WERI-Rb-1 (cell line): ENCODE measurements around the gene ABCC1.
"Not testable (repeated sequence)": the region's sequence is repeated elsewhere in the genome, so short reads cannot be mapped to it uniquely, and the experiment has no call there.

Experiments used
- DNase-seq: peaks from one replicate; pipeline ENCODE4 v3.0.0-alpha.2; 2020
- H3K27ac ChIP-seq: fragments of 250-450 bp; sonication (Bioruptor Pico); 2 replicates; pipeline ENCODE4 v1.5.1; 2020; ENCODE audit warnings: mild to moderate bottlenecking, moderate library complexity
- H3K27me3 ChIP-seq: fragments of 250-450 bp; sonication (Bioruptor Pico); 2 replicates; pipeline ENCODE4 v1.5.1; 2021; ENCODE audit warnings: mild to moderate bottlenecking, low read depth, moderate library complexity; ENCODE audit not compliant: insufficient read depth, severe bottlenecking
- H3K36me3 ChIP-seq: fragments of 250-450 bp; sonication (Bioruptor Pico); 2 replicates; pipeline ENCODE4 v1.5.1; 2020; ENCODE audit warnings: mild to moderate bottlenecking, moderate library complexity
- H3K4me3 ChIP-seq: 2 replicates; pipeline ENCODE4 v1.5.1; 2011; ENCODE audit warnings: low read depth, mild to moderate bottlenecking, control low read depth, low read length
- H3K9me3 ChIP-seq: fragments of 250-450 bp; sonication (Bioruptor Pico); 2 replicates; pipeline ENCODE4 v1.5.1; 2021; ENCODE audit warnings: mild to moderate bottlenecking, moderate library complexity; ENCODE audit not compliant: severe bottlenecking
- TF ChIP-seq, protein P1 (sequence below): IDR thresholded peaks from 2 replicates; pipeline ENCODE4 v1.5.1; 2011; ENCODE audit warnings: low read depth, mild to moderate bottlenecking, control low read depth, inconsistent platforms, low read length

Gene ABCC1

DNA sequence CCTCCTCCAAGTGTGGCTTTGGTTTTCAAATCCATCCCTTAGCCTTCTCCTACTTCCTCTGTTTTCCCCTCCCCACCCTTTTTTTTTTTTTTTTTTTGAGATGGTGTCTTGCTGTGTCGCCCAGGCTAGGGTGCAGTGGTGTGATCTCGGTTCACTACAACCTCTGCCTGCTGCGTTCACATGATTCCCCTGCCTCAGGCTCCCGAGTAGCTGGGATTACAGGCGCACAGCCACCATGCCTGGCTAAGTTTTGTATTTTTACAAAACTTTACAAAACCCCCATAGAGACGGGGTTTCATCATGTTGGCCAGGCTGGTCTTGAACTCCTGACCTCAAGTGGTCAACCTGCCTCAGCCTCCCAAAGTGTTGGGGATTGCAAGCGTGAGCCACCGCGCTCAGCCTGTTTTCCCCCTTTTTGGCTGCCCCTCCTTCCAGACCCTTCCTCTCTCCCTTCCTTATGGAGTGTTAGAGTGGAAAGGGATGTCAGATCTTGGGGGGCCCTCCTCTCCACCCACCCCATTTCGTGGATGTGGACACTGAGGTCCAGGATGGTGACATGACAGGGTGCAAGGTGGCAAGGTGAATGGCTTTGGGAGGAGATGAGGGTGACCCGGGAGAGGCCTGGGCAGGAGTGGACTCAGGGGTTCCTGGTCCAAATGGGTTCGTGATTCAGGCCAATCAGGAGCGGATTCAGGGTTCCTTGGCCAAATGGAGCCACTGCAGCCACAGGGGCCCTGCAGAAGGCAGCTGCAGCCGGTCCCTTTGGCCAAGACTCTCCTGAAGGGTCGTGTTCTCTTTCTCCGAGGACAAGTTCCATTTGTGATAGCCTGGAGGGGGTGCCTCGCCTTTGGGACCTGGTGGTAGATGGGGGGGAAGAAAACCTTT lies 4.8 kb downstream of the ABCC1 start:
- DNase-seq: no peak
- Histone ChIP-seq H3K36me3 (peaks cover 2% of the 10 kb centered on the region; the same call in 1 of the 2 replicates), H3K27ac (no peak overlapping the region), H3K9me3 (no peaks in the 10 kb centered on the region), H3K27me3 (no peaks in the 10 kb centered on the region), H3K4me3 (no peak overlapping the region)
- TF ChIP-seq, protein P1, sequence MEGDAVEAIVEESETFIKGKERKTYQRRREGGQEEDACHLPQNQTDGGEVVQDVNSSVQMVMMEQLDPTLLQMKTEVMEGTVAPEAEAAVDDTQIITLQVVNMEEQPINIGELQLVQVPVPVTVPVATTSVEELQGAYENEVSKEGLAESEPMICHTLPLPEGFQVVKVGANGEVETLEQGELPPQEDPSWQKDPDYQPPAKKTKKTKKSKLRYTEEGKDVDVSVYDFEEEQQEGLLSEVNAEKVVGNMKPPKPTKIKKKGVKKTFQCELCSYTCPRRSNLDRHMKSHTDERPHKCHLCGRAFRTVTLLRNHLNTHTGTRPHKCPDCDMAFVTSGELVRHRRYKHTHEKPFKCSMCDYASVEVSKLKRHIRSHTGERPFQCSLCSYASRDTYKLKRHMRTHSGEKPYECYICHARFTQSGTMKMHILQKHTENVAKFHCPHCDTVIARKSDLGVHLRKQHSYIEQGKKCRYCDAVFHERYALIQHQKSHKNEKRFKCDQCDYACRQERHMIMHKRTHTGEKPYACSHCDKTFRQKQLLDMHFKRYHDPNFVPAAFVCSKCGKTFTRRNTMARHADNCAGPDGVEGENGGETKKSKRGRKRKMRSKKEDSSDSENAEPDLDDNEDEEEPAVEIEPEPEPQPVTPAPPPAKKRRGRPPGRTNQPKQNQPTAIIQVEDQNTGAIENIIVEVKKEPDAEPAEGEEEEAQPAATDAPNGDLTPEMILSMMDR: no peak

DNA sequence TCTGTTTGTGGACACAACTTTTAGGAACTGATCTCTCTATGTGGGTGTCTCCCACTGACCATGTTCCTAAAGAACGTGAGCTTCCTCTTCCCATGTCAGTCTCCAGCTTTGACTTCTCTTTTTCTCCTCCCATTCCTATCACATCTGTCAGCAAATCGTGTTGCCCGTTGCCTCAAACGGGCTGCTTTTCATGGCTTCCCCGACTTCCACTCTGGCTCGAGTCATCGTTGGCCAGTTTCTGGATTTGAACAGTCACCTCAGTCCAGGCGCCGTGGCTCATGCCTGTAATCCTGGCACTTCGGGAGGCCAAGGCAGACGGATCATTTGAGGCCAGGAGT lies 5.4 kb downstream of the ABCC1 start:
- TF ChIP-seq, protein P1: no peak

DNA sequence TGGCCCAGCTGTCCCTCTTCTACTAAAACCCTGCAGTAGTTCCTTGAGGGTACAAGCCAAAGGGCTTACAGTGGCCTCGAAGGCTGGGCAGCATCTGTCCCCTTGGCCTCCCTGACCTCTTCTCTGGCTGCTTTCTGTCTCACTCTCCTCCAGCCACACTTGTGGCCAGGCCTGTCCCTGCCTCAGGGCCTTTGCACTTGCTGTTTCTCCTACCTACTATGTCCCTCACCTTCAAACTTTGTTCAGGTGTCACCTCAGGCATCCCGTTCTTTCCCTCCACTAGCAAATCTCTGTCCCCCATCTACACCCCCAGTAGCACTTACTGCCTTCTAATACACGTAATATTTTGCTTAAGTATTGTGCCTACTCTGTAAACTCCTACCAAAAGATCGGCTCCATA lies 6.0 kb downstream of the ABCC1 start:
- H3K27ac ChIP-seq: no peak overlapping the region
- H3K9me3 ChIP-seq: no peaks in the 10 kb centered on the region
- TF ChIP-seq, protein P1: no peak
- no peak overlapping the region for H3K4me3 ChIP-seq
- no peak for DNase-seq
- H3K36me3 ChIP-seq: peaks cover 2% of the 10 kb centered on the region; the same call in 1 of the 2 replicates
- no peaks in the 10 kb centered on the region for H3K27me3 ChIP-seq

More for the DNA sequence above, 5.4 kb downstream of the ABCC1 start:
- H3K9me3 ChIP-seq: no peaks in the 10 kb centered on the region
- H3K36me3 ChIP-seq: peaks cover 2% of the 10 kb centered on the region; the same call in 1 of the 2 replicates
- no peak overlapping the region for H3K4me3 ChIP-seq
- no peak for DNase-seq
- no peak overlapping the region for H3K27ac ChIP-seq
- no peaks in the 10 kb centered on the region for H3K27me3 ChIP-seq

DNA sequence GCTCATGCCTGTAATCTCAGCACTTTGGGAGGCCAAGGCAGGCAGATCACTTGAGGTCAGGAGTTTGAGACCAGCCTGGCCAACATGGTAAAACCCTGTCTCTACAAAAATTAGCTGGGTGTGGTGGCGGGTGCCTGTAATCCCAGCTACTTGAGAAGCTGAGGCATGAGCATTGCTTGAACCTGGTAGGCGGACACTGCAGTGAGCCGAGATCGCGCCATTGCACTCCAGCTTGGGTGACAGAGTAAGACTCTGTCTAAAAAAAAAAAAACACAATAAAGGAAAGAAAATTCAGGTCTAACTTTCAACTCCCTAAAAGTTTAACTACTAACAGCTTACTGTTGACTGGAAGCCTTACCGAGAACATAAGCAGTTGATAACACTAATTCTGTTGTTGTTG lies 6.7 kb downstream of the ABCC1 start:
- H3K27ac ChIP-seq, H3K36me3 ChIP-seq, DNase-seq, H3K27me3 ChIP-seq, H3K9me3 ChIP-seq, H3K4me3 ChIP-seq: not testable (repeated sequence)

DNA sequence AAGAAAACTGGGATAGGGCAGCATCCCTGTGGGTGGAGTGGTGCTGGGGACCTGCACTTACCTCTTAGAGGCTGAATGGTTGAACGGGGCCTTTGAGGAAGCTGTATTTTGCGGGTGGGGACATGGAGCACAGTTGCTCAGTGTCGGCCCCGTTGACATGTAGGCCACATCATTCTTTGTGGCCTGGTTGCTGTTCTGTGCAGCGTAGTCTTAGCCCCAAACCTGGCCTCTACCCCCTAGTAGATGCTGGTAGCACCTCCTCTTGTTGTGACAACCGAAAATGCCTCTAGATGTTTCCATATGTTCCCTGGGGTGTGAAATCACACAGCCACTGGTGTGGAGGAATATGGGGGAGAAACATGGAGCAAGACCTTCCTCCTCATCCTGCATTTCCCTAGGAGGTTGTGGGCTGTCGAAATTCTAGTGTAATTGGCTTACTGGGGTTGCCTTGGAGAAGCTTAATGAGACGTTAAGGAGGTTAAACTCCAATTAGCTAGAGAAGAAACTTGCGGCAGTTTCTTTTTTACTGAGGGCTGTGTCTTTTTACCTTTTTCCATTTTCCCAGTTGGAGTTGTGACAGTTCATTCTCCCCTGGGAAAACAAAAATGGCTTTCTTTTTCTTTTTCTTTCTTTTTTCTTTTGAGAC lies 9.4 kb downstream of the ABCC1 start:
- H3K9me3 ChIP-seq: no peaks in the 10 kb centered on the region
- TF ChIP-seq, protein P1: no peak
- H3K27me3 ChIP-seq: no peaks in the 10 kb centered on the region
- no peak overlapping the region for H3K27ac ChIP-seq
- DNase-seq: no peak
- no peak overlapping the region for H3K4me3 ChIP-seq
- H3K36me3 ChIP-seq: no peaks in the 10 kb centered on the region; the same call in 1 of the 2 replicates

DNA sequence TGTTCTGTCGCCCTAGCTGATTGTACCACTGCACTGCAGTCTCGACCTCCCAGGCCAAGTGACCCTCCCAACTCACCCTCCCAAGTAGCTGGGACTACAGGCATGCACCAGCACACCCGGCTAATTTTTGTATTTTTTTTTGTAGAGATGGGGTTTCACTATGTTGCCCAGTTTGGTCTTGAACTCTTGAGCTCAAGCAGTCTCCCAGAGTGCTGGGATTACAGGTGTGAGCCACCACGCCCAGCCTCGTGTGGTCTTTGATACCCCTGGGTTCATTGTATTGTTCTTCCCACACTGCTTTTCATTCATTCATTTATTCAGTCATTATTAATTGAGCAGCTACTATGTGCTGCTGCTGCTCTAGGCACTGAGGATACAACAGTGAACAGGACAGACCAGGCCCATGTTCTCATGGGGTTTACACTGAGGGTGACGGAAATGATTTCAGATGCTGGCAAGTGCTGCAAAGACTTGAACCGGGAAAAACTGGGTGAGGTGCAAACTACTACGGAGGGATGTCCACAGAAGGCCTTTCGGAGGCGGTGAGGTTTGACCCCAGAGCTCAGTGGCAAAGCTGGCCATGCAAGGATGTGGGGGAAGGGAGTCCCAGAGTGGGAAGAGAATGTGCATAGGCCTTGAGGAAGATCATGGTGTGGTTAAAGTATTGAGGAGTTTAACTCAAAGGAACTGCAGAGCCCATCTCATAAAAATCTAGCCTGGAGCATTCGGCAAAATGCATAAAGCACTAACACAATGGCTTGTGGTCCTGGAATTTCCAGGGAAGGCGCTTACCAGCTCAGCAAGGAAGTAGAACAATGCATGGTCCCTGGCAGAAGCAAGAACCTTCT lies 10.9 kb downstream of the ABCC1 start:
- no peak overlapping the region for H3K27ac ChIP-seq
- H3K36me3 ChIP-seq: no peaks in the 10 kb centered on the region; the same call in 1 of the 2 replicates
- no peak overlapping the region for H3K4me3 ChIP-seq
- TF ChIP-seq, protein P1: no peak
- H3K9me3 ChIP-seq: no peaks in the 10 kb centered on the region
- no peak for DNase-seq
- no peaks in the 10 kb centered on the region for H3K27me3 ChIP-seq
